SK-N-MC (cell line): ENCODE data around the gene LRBA.
"Not testable (repeated sequence)": the region's sequence is repeated elsewhere in the genome, so short reads cannot be mapped to it uniquely, and the experiment has no call there.

Source experiments
- EZH2 ChIP-seq: fragments of 200-600 bp; sonication (generic); IDR thresholded peaks from one replicate; pipeline ENCODE4 v1.6.1; 2017; ENCODE audit warnings: antibody characterized with exemption
- POLR2AphosphoS5 ChIP-seq: IDR thresholded peaks from 2 replicates; pipeline ENCODE4 v1.6.1; 2012; ENCODE audit warnings: mild to moderate bottlenecking, low read depth, low read length, borderline replicate concordance

DNA sequence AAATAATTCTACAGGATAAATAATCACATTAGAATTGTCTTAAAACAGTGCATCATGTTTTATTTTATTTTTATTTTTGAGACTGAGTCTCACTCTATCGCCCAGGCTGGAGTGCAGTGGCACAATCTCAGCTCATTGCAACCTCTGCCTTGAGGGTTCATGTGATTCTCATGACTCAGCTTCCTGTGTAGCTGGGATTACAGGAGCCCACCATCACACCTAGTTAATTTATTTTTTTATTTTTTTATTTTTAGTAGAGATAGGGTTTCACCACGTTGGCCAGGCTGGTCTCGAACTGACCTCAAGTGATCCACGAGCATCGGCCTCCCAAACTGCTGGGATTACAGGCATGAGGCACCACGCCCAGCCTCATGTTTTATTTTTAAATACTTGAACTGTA, 353.5 kb downstream of the LRBA start:
- not testable (repeated sequence) for TF ChIP-seq EZH2, POLR2AphosphoS5
